Measurements from ENCODE around the gene RGS12. TPM values are rescaled to one million over a fixed set of nuclear protein-coding genes. Genes with fewer than 3 reads are reported as not detected.

RGS12 gene
- polyA plus RNA-seq, 2 donors: 54.3 to 62.9 TPM

GRCh38 chr4:3337357-3337732 is 44.5 kb downstream of the RGS12 start:
- Histone ChIP-seq H3K4me1 (ENCODE audit: control insufficient read depth in 2 of 2, insufficient read depth in 2 of 2, low read length in 1 of 2) (peaks cover 0 to 7% of the 10 kb centered on the region in 2 donors), H3K4me3 (ENCODE audit: low read depth in 1 of 2, low read length in 2 of 2) (no peak overlapping the region), H3K36me3 (ENCODE audit: control insufficient read depth in 2 of 2, insufficient read depth in 2 of 2, low read length in 1 of 2) (peaks cover 2 to 3% of the 10 kb centered on the region in 2 donors), H3K27ac (ENCODE audit: low read depth in 2 of 2, low read length in 1 of 2) (no peak overlapping the region), H3K27me3 (ENCODE audit: control insufficient read depth in 1 of 2, insufficient read depth in 2 of 2, low read length in 2 of 2) (no peaks in the 10 kb centered on the region), H3K9me3 (ENCODE audit: control insufficient read depth in 2 of 2, insufficient read depth in 1 of 2, low read depth in 1 of 2, low read length in 1 of 2) (no peaks in the 10 kb centered on the region)
- WGBS, 2 donors: 95 to 98% methylated on average over 6 of the region's 6 CpGs

GRCh38 chr4:3337811-3338210 is 45.0 kb downstream of the RGS12 start:
- H3K27me3 ChIP-seq (ENCODE audit: control insufficient read depth in 1 of 2, insufficient read depth in 2 of 2, low read length in 2 of 2): no peaks in the 10 kb centered on the region
- no peak overlapping the region for H3K27ac ChIP-seq (ENCODE audit: low read depth in 2 of 2, low read length in 1 of 2)
- no peak overlapping the region for H3K4me3 ChIP-seq (ENCODE audit: low read depth in 1 of 2, low read length in 2 of 2)
- peaks cover 0 to 7% of the 10 kb centered on the region in 2 donors for H3K4me1 ChIP-seq (ENCODE audit: control insufficient read depth in 2 of 2, insufficient read depth in 2 of 2, low read length in 1 of 2)
- WGBS, 2 donors: 81 to 88% methylated on average over 8 of the region's 8 CpGs
- H3K9me3 ChIP-seq (ENCODE audit: control insufficient read depth in 2 of 2, insufficient read depth in 1 of 2, low read depth in 1 of 2, low read length in 1 of 2): no peaks in the 10 kb centered on the region
- peaks cover 2 to 3% of the 10 kb centered on the region in 2 donors for H3K36me3 ChIP-seq (ENCODE audit: control insufficient read depth in 2 of 2, insufficient read depth in 2 of 2, low read length in 1 of 2)

DNA sequence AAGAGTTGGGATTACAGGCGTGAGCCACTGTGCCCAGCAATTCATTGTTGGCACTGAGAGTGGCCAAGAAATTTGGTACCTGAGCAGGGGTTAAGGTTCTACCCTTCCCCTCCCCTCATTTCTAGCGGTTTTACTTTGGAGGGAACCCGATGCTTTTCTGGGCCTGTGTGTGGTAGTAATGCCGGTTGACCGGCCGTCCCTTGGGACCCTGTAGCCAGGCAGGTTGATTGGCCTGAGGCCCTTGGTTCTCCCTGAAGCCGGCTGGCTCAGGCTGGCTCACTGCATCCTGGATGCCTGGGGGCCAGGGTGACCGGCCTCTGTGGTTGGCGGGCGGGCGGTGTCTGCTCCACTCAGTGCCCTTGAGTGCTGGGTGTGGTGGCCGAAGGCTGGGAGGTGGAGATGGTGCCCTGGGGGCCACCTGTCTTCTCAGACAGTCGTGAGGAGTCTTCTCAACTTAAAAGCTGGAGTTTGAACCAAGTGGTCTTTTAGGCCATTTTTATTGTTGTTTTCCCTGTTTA is 45.6 kb downstream of the RGS12 start:
- H3K4me3 ChIP-seq (ENCODE audit: low read depth in 1 of 2, low read length in 2 of 2): no peak overlapping the region
- no peaks in the 10 kb centered on the region for H3K27me3 ChIP-seq (ENCODE audit: control insufficient read depth in 1 of 2, insufficient read depth in 2 of 2, low read length in 2 of 2)
- no peaks in the 10 kb centered on the region for H3K9me3 ChIP-seq (ENCODE audit: control insufficient read depth in 2 of 2, insufficient read depth in 1 of 2, low read depth in 1 of 2, low read length in 1 of 2)
- H3K36me3 ChIP-seq (ENCODE audit: control insufficient read depth in 2 of 2, insufficient read depth in 2 of 2, low read length in 1 of 2): peaks cover 2 to 3% of the 10 kb centered on the region in 2 donors
- WGBS, 2 donors: 87 to 89% methylated on average over 13 of the region's 13 CpGs
- H3K27ac ChIP-seq (ENCODE audit: low read depth in 2 of 2, low read length in 1 of 2): no peak overlapping the region
- peaks cover 0 to 7% of the 10 kb centered on the region in 2 donors for H3K4me1 ChIP-seq (ENCODE audit: control insufficient read depth in 2 of 2, insufficient read depth in 2 of 2, low read length in 1 of 2)

DNA sequence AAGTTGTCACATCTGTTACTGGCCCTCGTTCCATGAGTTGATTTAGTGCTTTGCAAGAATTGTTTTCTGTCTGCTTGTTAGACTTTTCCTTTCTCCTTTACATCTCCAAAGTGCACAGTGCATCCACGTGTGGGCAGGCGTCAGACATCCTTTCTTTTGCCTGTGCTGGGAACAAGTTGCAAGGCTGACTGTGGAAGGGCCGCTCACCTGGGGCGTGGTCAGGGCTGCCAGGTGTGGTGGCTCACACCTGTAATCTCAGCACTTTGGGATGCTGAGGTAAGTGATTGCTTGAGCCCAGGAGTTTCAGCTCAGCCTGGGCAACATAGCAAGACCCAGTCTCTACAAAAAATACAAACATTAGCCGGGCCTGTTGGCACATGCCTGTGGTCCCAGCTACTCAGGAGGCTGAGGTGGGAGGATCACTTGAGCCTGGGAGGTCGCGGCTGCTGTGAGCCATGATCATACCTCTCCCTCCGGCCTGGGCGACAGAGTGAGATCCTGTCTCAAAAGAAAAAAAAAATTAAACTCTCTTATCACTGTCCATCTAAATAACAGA is 46.2 kb downstream of the RGS12 start:
- Histone ChIP-seq H3K27me3 (ENCODE audit: control insufficient read depth in 1 of 2, insufficient read depth in 2 of 2, low read length in 2 of 2) (no peaks in the 10 kb centered on the region), H3K9me3 (ENCODE audit: control insufficient read depth in 2 of 2, insufficient read depth in 1 of 2, low read depth in 1 of 2, low read length in 1 of 2) (no peaks in the 10 kb centered on the region), H3K36me3 (ENCODE audit: control insufficient read depth in 2 of 2, insufficient read depth in 2 of 2, low read length in 1 of 2) (peaks cover 2 to 3% of the 10 kb centered on the region in 2 donors), H3K4me1 (ENCODE audit: control insufficient read depth in 2 of 2, insufficient read depth in 2 of 2, low read length in 1 of 2) (peaks cover 0 to 7% of the 10 kb centered on the region in 2 donors), H3K4me3 (ENCODE audit: low read depth in 1 of 2, low read length in 2 of 2) (no peak overlapping the region), H3K27ac (ENCODE audit: low read depth in 2 of 2, low read length in 1 of 2) (no peak overlapping the region)
- 90 to 92% methylated on average over 10 of the region's 10 CpGs for WGBS, 2 donors

GRCh38 chr4:3339577-3339976 is 46.8 kb downstream of the RGS12 start:
- peaks cover 0 to 7% of the 10 kb centered on the region in 2 donors for H3K4me1 ChIP-seq (ENCODE audit: control insufficient read depth in 2 of 2, insufficient read depth in 2 of 2, low read length in 1 of 2)
- no peak overlapping the region for H3K4me3 ChIP-seq (ENCODE audit: low read depth in 1 of 2, low read length in 2 of 2)
- no peak overlapping the region for H3K27ac ChIP-seq (ENCODE audit: low read depth in 2 of 2, low read length in 1 of 2)
- H3K9me3 ChIP-seq (ENCODE audit: control insufficient read depth in 2 of 2, insufficient read depth in 1 of 2, low read depth in 1 of 2, low read length in 1 of 2): no peaks in the 10 kb centered on the region
- no peaks in the 10 kb centered on the region for H3K27me3 ChIP-seq (ENCODE audit: control insufficient read depth in 1 of 2, insufficient read depth in 2 of 2, low read length in 2 of 2)
- 81 to 91% methylated on average over 3 of the region's 3 CpGs for WGBS, 2 donors
- peaks cover 2 to 3% of the 10 kb centered on the region in 2 donors for H3K36me3 ChIP-seq (ENCODE audit: control insufficient read depth in 2 of 2, insufficient read depth in 2 of 2, low read length in 1 of 2)

DNA sequence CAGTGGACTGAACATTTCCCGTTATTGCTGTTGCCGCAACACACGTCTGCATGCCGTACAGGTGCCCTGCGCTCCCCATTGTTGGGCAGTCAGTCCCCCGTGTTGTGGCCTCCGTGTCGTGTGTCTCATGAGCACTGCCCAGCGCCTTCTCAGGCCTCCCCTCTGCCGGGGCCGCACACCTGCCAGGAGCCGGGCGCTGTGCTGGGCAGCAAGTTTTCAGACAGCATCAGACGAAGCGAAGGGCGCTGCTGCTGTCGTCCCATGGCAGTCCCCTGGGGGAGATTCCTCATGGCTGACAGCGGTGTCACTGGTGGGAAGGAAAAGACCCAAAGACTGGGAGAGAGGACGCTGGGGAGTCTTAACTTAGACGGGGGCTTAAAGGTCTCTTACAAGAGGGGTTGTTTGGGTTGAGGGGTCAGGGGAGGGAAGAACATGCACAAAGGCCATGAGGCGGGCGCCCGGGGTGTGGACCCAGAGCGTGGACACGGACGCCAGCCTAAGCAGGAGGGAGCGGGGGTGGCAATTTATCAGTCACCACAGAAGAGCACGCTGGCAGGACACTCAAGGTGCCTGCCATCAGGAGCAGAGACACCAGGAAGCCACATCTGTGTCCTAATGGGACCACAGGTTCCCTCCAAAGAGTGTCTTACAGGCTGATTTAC is 47.3 kb downstream of the RGS12 start:
- Histone ChIP-seq H3K36me3 (ENCODE audit: control insufficient read depth in 2 of 2, insufficient read depth in 2 of 2, low read length in 1 of 2) (peaks cover 2 to 3% of the 10 kb centered on the region in 2 donors), H3K4me1 (ENCODE audit: control insufficient read depth in 2 of 2, insufficient read depth in 2 of 2, low read length in 1 of 2) (peaks cover 0 to 7% of the 10 kb centered on the region in 2 donors), H3K27ac (ENCODE audit: low read depth in 2 of 2, low read length in 1 of 2) (no peak overlapping the region), H3K9me3 (ENCODE audit: control insufficient read depth in 2 of 2, insufficient read depth in 1 of 2, low read depth in 1 of 2, low read length in 1 of 2) (no peaks in the 10 kb centered on the region), H3K4me3 (ENCODE audit: low read depth in 1 of 2, low read length in 2 of 2) (no peak overlapping the region), H3K27me3 (ENCODE audit: control insufficient read depth in 1 of 2, insufficient read depth in 2 of 2, low read length in 2 of 2) (no peaks in the 10 kb centered on the region)
- WGBS, 2 donors: 88 to 91% methylated on average over 28 of the region's 28 CpGs

DNA sequence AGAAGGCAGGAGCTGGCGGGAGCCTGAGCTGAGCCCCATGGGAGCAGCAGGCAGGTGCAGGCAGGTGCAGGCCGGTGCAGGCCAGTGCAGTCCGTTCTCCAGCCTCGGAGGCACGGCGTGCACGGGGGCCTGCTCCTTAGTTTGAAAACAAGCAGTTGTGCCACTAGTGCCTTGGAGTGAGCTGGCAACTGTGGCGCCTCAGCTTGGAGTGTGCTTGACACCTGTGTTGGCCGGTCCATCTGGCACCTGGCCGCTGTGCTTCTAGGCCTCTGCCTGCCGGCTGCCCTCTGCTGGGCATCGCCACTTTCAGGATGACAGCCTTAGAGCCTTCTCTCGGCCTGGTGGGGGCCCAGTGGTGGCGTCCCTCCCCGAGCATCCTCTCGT is 47.9 kb downstream of the RGS12 start:
- peaks cover 2 to 3% of the 10 kb centered on the region in 2 donors for H3K36me3 ChIP-seq (ENCODE audit: control insufficient read depth in 2 of 2, insufficient read depth in 2 of 2, low read length in 1 of 2)
- no peaks in the 10 kb centered on the region for H3K27me3 ChIP-seq (ENCODE audit: control insufficient read depth in 1 of 2, insufficient read depth in 2 of 2, low read length in 2 of 2)
- WGBS, 2 donors: 58 to 65% methylated on average over 14 to 16 of the region's 16 CpGs
- no peak overlapping the region for H3K4me3 ChIP-seq (ENCODE audit: low read depth in 1 of 2, low read length in 2 of 2)
- H3K4me1 ChIP-seq (ENCODE audit: control insufficient read depth in 2 of 2, insufficient read depth in 2 of 2, low read length in 1 of 2): peaks cover 0 to 7% of the 10 kb centered on the region in 2 donors
- no peaks in the 10 kb centered on the region for H3K9me3 ChIP-seq (ENCODE audit: control insufficient read depth in 2 of 2, insufficient read depth in 1 of 2, low read depth in 1 of 2, low read length in 1 of 2)
- H3K27ac ChIP-seq (ENCODE audit: low read depth in 2 of 2, low read length in 1 of 2): no peak overlapping the region

DNA sequence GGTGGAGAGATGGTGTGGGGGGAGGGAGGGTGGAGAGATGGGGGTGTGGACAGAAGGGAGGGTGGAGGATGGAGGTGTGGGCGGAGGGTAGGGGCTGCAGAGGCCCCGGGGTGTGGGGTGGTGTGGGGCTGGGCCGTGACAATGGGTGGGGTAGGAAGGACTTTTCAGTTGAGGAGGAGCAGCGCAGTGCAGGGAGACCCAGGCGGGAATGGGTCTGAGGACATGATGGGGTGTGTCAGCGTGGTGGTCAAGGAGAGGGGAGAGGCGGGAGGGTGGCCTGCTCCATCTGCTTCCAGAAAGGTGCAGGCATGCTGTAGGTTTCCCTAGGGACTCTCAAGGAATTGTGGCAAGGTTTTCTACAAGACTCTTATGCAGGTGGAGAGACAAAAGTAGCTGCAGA is 48.9 kb downstream of the RGS12 start:
- peaks cover 2 to 3% of the 10 kb centered on the region in 2 donors for H3K36me3 ChIP-seq (ENCODE audit: control insufficient read depth in 2 of 2, insufficient read depth in 2 of 2, low read length in 1 of 2)
- peaks cover 0 to 7% of the 10 kb centered on the region in 2 donors for H3K4me1 ChIP-seq (ENCODE audit: control insufficient read depth in 2 of 2, insufficient read depth in 2 of 2, low read length in 1 of 2)
- no peak overlapping the region for H3K4me3 ChIP-seq (ENCODE audit: low read depth in 1 of 2, low read length in 2 of 2)
- H3K9me3 ChIP-seq (ENCODE audit: control insufficient read depth in 2 of 2, insufficient read depth in 1 of 2, low read depth in 1 of 2, low read length in 1 of 2): no peaks in the 10 kb centered on the region
- H3K27me3 ChIP-seq (ENCODE audit: control insufficient read depth in 1 of 2, insufficient read depth in 2 of 2, low read length in 2 of 2): no peaks in the 10 kb centered on the region
- H3K27ac ChIP-seq (ENCODE audit: low read depth in 2 of 2, low read length in 1 of 2): no peak overlapping the region
- 68 to 69% methylated on average over 7 of the region's 7 CpGs for WGBS, 2 donors

GRCh38 chr4:3342182-3342854 is 49.5 kb downstream of the RGS12 start:
- Histone ChIP-seq H3K9me3 (ENCODE audit: control insufficient read depth in 2 of 2, insufficient read depth in 1 of 2, low read depth in 1 of 2, low read length in 1 of 2) (no peaks in the 10 kb centered on the region), H3K36me3 (ENCODE audit: control insufficient read depth in 2 of 2, insufficient read depth in 2 of 2, low read length in 1 of 2) (no peaks in the 10 kb centered on the region), H3K4me1 (ENCODE audit: control insufficient read depth in 2 of 2, insufficient read depth in 2 of 2, low read length in 1 of 2) (peaks cover 0 to 7% of the 10 kb centered on the region in 2 donors), H3K4me3 (ENCODE audit: low read depth in 1 of 2, low read length in 2 of 2) (no peak overlapping the region), H3K27me3 (ENCODE audit: control insufficient read depth in 1 of 2, insufficient read depth in 2 of 2, low read length in 2 of 2) (no peaks in the 10 kb centered on the region), H3K27ac (ENCODE audit: low read depth in 2 of 2, low read length in 1 of 2) (no peak overlapping the region)
- 45 to 46% methylated on average over 8 of the region's 8 CpGs for WGBS, 2 donors
